GM12892 (cell line): ENCODE measurements around the gene NRXN3.

Experiments
- POLR2A ChIP-seq: IDR thresholded peaks from 2 replicates; pipeline ENCODE4 v1.6.1; 2011; ENCODE audit warnings: low read depth, low read length, control low read depth
- POLR2AphosphoS5 ChIP-seq: IDR thresholded peaks from 2 replicates; pipeline ENCODE4 v1.6.1; 2011; ENCODE audit warnings: low read depth, low read length, control low read depth
- TAF1 ChIP-seq: IDR thresholded peaks from 2 replicates; pipeline ENCODE4 v1.6.1; 2011; ENCODE audit warnings: low read depth, mild to moderate bottlenecking, control low read depth, low read length, borderline replicate concordance

DNA sequence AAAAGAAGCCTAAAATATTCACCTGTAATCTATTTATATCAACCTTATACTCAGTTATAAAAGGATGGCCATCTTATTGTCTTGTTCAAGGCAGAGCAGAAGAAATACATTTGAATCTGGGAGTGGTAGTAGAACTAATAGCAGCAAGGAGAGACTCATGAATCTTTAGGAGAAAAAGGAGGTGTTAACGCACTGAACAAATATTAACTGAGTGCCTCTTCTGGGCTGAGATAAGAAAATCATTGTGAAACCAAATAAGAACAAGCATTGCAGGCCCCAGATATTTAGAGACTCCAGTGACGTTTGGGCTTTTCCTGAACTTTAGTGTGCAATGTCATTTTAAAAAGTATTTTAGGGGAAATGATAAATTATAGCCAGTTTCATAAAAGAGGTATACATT is 1250.6 kb downstream of the NRXN3 start:
- TF ChIP-seq POLR2A, result no peak
- TF ChIP-seq POLR2AphosphoS5, result no peak
- TF ChIP-seq TAF1, result no peak
